ENCODE results near the gene APBB2.

The APBB2 gene

GRCh38 chr4:40789771-40790170, 424.6 kb downstream of the APBB2 start:
- DNase-seq (ENCODE audit: low read depth): no peak
- Histone ChIP-seq H3K4me3 (ENCODE audit: low read length) (no peak overlapping the region), H3K9ac (ENCODE audit: low read length) (no peak overlapping the region), H3K9me3 (ENCODE audit: control insufficient read depth, low read length) (no peaks in the 10 kb centered on the region), H3K27me3 (replicated peaks; ENCODE audit: control insufficient read depth, insufficient read depth, low read length) (peaks cover 7% of the 10 kb centered on the region), H3K4me1 (ENCODE audit: control insufficient read depth, insufficient read depth, low read length) (no peaks in the 10 kb centered on the region), H3K36me3 (ENCODE audit: control insufficient read depth, insufficient read depth, low read length, severe bottlenecking) (no peaks in the 10 kb centered on the region)

- DNase-seq (ENCODE audit: low read depth): no peak
- Histone ChIP-seq H3K36me3 (ENCODE audit: control insufficient read depth, insufficient read depth, low read length, severe bottlenecking) (no peaks in the 10 kb centered on the region), H3K9ac (ENCODE audit: low read length) (no peak overlapping the region), H3K4me3 (ENCODE audit: low read length) (no peak overlapping the region), H3K9me3 (ENCODE audit: control insufficient read depth, low read length) (no peaks in the 10 kb centered on the region), H3K27me3 (replicated peaks; ENCODE audit: control insufficient read depth, insufficient read depth, low read length) (peaks cover 7% of the 10 kb centered on the region), H3K4me1 (ENCODE audit: control insufficient read depth, insufficient read depth, low read length) (no peaks in the 10 kb centered on the region)
Observed at GRCh38 chr4:40789031-40789430, 425.3 kb downstream of the APBB2 start.

- Histone ChIP-seq H3K4me3 (ENCODE audit: low read length) (no peak overlapping the region), H3K27me3 (replicated peaks; ENCODE audit: control insufficient read depth, insufficient read depth, low read length) (peaks cover 7% of the 10 kb centered on the region), H3K36me3 (ENCODE audit: control insufficient read depth, insufficient read depth, low read length, severe bottlenecking) (no peaks in the 10 kb centered on the region), H3K9me3 (ENCODE audit: control insufficient read depth, low read length) (no peaks in the 10 kb centered on the region), H3K9ac (ENCODE audit: low read length) (no peak overlapping the region), H3K4me1 (ENCODE audit: control insufficient read depth, insufficient read depth, low read length) (no peaks in the 10 kb centered on the region)
- DNase-seq (ENCODE audit: low read depth): no peak
Observed at GRCh38 chr4:40788331-40788730, 426.0 kb downstream of the APBB2 start.

GRCh38 chr4:40785727-40786126, 428.6 kb downstream of the APBB2 start:
- DNase-seq (ENCODE audit: low read depth): no peak
- Histone ChIP-seq H3K36me3 (ENCODE audit: control insufficient read depth, insufficient read depth, low read length, severe bottlenecking) (no peaks in the 10 kb centered on the region), H3K4me3 (ENCODE audit: low read length) (no peak overlapping the region), H3K9ac (ENCODE audit: low read length) (no peak overlapping the region), H3K4me1 (ENCODE audit: control insufficient read depth, insufficient read depth, low read length) (no peaks in the 10 kb centered on the region), H3K9me3 (ENCODE audit: control insufficient read depth, low read length) (no peaks in the 10 kb centered on the region), H3K27me3 (replicated peaks; ENCODE audit: control insufficient read depth, insufficient read depth, low read length) (peaks cover 7% of the 10 kb centered on the region)

- Histone ChIP-seq H3K9me3 (ENCODE audit: control insufficient read depth, low read length) (peaks cover 11% of the 10 kb centered on the region), H3K4me3 (ENCODE audit: low read length) (no peak overlapping the region), H3K36me3 (ENCODE audit: control insufficient read depth, insufficient read depth, low read length, severe bottlenecking) (no peaks in the 10 kb centered on the region), H3K27me3 (replicated peaks; ENCODE audit: control insufficient read depth, insufficient read depth, low read length) (no peaks in the 10 kb centered on the region), H3K4me1 (ENCODE audit: control insufficient read depth, insufficient read depth, low read length) (no peaks in the 10 kb centered on the region), H3K9ac (ENCODE audit: low read length) (no peak overlapping the region)
- no peak for DNase-seq (ENCODE audit: low read depth)
Observed at GRCh38 chr4:40782876-40783275, 431.5 kb downstream of the APBB2 start.

- Histone ChIP-seq H3K27me3 (replicated peaks; ENCODE audit: control insufficient read depth, insufficient read depth, low read length) (no peaks in the 10 kb centered on the region), H3K36me3 (ENCODE audit: control insufficient read depth, insufficient read depth, low read length, severe bottlenecking) (no peaks in the 10 kb centered on the region), H3K4me1 (ENCODE audit: control insufficient read depth, insufficient read depth, low read length) (no peaks in the 10 kb centered on the region)
Observed at GRCh38 chr4:40778090-40778489, 436.3 kb downstream of the APBB2 start.

GRCh38 chr4:40769266-40769665, 445.1 kb downstream of the APBB2 start:
- no peak overlapping the region for H3K4me3 ChIP-seq (ENCODE audit: low read length)
- no peaks in the 10 kb centered on the region for H3K9me3 ChIP-seq (ENCODE audit: control insufficient read depth, low read length)
- H3K9ac ChIP-seq (ENCODE audit: low read length): no peak overlapping the region
- DNase-seq (ENCODE audit: low read depth): peak; percentile 57
- H3K4me1 ChIP-seq (ENCODE audit: control insufficient read depth, insufficient read depth, low read length): no peaks in the 10 kb centered on the region
- no peaks in the 10 kb centered on the region for H3K36me3 ChIP-seq (ENCODE audit: control insufficient read depth, insufficient read depth, low read length, severe bottlenecking)
- peaks cover 10% of the 10 kb centered on the region for H3K27me3 ChIP-seq (replicated peaks; ENCODE audit: control insufficient read depth, insufficient read depth, low read length)

More at GRCh38 chr4:40778090-40778489, 436.3 kb downstream of the APBB2 start:
- peaks cover 17% of the 10 kb centered on the region for H3K9me3 ChIP-seq (ENCODE audit: control insufficient read depth, low read length)
- H3K4me3 ChIP-seq (ENCODE audit: low read length): no peak overlapping the region
- no peak overlapping the region for H3K9ac ChIP-seq (ENCODE audit: low read length)
- DNase-seq (ENCODE audit: low read depth): no peak

- Histone ChIP-seq H3K4me3 (ENCODE audit: low read length) (no peak overlapping the region), H3K36me3 (ENCODE audit: control insufficient read depth, insufficient read depth, low read length, severe bottlenecking) (no peaks in the 10 kb centered on the region), H3K9ac (ENCODE audit: low read length) (no peak overlapping the region), H3K4me1 (ENCODE audit: control insufficient read depth, insufficient read depth, low read length) (no peaks in the 10 kb centered on the region), H3K9me3 (ENCODE audit: control insufficient read depth, low read length) (no peaks in the 10 kb centered on the region), H3K27me3 (replicated peaks; ENCODE audit: control insufficient read depth, insufficient read depth, low read length) (peaks cover 4% of the 10 kb centered on the region)
- DNase-seq (ENCODE audit: low read depth): peak; percentile 78
Observed at GRCh38 chr4:40763228-40763716, 451.1 kb downstream of the APBB2 start.
